DMS 273 treated with DMSO at 0.1 percent for 48 hours (cell line): Measurements from ENCODE around the gene RASL10A.

ENCODE experiments used
- DNase-seq: peaks from one replicate; lab custom pipeline; 2025; lab: John Stamatoyannopoulos, UW

RASL10A gene

GRCh38 chr22:29305836-29306174 lies 9.7 kb downstream of the RASL10A start:
- no peak for DNase-seq

GRCh38 chr22:29302681-29303465 lies 12.6 kb downstream of the RASL10A start:
- DNase-seq, result no peak

DNA sequence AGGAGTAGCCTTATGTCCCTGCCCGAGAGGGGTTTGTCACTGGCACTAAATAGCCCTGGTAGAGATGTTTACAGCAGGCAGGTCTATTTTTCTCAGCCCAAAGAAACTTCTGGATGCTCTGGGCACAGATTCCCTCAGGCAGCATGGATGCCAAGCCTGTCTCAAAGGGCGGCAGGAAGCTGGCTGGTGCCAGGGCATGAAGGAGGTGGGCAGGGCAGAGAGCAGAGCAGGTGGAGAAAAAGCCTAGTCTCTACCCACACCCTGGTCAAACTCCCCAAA lies 13.2 kb downstream of the RASL10A start:
- DNase-seq, result no peak

DNA sequence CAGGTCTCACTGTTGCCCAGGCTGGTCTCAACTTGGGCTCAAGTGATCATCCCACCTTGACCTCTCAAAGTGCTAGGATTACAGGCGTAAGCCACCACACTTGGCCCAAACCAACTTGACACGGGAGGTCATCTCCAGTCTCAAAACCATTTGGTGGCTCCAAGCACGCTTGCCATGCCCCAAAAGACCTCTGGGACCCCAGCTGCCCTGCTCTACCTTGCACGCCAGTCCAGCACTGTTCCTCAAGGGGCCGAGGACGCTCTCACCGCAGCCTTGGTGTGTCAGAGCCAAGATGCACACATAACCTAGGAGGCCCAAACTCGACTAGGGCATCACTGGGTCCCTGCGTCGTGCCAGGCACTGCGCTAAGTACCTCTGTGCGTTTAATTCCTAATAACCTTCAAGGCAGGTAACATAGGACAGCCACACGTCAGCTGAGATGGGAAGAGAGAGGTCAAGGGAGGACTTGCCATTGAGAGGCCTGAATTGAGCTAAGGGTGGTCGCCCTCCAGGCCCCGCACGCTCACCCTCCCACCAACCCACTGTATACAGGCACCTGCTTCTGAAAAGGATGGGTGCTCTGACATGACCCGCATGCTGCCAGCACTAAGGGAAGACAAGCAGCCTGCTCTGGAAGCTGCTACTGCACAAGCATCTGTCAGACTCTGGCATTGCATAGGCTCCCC lies 13.6 kb downstream of the RASL10A start:
- DNase-seq, result no peak

GRCh38 chr22:29300807-29301601 lies 14.5 kb downstream of the RASL10A start:
- no peak for DNase-seq

- DNase-seq, result no peak
Measured at GRCh38 chr22:29300467-29300806, 15.1 kb downstream of the RASL10A start.

GRCh38 chr22:29299136-29299900 lies 16.2 kb downstream of the RASL10A start:
- DNase-seq, result no peak

DNA sequence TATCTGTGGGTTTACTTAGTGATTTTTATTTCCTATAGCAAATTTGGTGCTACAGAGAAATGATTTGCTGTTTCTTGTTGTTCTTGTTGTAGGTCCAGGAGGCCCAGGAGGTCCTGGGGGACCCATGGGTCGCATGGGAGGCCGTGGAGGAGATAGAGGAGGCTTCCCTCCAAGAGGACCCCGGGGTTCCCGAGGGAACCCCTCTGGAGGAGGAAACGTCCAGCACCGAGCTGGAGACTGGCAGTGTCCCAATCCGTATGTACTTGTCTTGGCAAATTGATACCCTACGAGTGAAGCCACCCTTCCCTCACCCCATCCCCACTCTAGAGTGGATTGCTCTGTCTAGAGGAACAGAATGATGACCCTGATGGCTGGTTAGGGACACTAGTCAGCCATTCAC lies 16.9 kb downstream of the RASL10A start:
- DNase-seq, result no peak

GRCh38 chr22:29292379-29292778 lies 23.1 kb downstream of the RASL10A start:
- DNase-seq, result no peak

DNA sequence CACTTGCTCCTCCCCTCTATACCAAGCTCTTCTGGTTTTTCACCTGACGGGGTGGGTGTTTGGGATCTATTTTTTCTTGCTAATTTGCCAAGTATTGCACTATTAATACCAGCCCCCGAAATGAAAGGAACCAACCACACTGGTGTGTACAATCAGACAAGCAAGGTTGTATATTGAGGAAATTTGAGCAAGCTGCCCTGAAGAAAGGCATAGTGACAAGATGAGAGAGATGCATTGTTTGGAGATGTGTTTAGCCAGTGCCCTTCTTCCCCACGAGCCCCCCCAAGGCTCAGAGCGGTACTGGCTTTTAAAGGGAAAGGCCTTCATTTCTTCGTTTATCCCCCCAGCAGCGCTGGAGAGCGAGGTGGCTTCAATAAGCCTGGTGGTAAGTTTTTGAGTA lies 24.3 kb downstream of the RASL10A start:
- no peak for DNase-seq

- DNase-seq, result no peak
Measured at GRCh38 chr22:29290061-29290460, 25.4 kb downstream of the RASL10A start.

DNA sequence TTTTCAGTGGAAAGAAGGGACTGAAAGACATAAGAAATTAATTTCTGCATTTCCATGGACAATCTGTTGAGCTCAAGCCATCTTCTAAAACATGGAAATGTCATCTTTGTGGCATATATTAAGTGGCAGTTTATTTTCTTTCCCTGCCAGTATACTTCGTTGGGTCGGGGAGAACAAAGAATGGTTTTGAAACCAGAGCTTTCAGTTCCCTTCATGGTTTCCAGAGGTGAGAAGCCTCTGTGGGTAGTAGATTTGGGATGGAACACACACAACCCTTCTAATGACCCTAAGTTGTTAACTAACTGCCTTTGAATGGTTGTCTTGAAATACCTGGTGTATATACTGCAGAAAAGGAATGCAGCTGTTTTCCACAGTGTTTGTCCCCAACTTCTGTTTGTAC lies 26.7 kb downstream of the RASL10A start:
- no peak for DNase-seq

GRCh38 chr22:29284196-29284595 lies 31.3 kb downstream of the RASL10A start:
- DNase-seq, result no peak

GRCh38 chr22:29277927-29278326 lies 37.6 kb downstream of the RASL10A start:
- no peak for DNase-seq

GRCh38 chr22:29275819-29276565 lies 39.5 kb downstream of the RASL10A start:
- DNase-seq, result no peak

DNA sequence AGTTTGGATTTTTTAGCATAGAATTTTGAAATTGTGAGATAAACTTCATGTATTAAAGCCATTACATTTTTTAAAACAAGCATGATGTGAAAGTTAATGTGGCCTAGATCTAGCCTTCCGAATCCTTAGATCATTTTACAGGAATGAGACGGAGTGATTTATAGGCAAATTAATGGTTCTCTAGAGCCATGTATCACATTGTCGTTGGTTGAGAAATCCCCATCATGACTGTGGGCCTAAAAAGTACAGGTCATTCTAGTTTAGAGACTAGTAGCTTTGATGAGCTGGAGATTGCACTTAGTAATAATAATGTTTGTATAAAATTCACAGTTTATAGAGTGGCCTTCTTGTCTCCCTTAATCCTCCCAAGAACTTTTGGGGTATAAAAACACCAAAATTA lies 40.3 kb downstream of the RASL10A start:
- DNase-seq, result no peak

GRCh38 chr22:29272624-29273023 lies 42.9 kb downstream of the RASL10A start:
- no peak for DNase-seq

GRCh38 chr22:29270475-29271271 lies 44.8 kb downstream of the RASL10A start:
- DNase-seq, result no peak

GRCh38 chr22:29269731-29270474 lies 45.6 kb downstream of the RASL10A start:
- DNase-seq, result no peak

- DNase-seq, result no peak
Measured at GRCh38 chr22:29269230-29269604, 46.3 kb downstream of the RASL10A start.
